Gastroesophageal sphincter (tissue), 4 donors: Measurements from ENCODE around the gene TCF12. TPM values are rescaled to one million over a fixed set of nuclear protein-coding genes. Genes with fewer than 3 reads are reported as not detected.

Experiments used
- ATAC-seq: fragments of 150-250 bp; one replicate; pipeline ENCODE4 v1.9.1; 2016; ENCODE audit warnings: mild to moderate bottlenecking, moderate library complexity
- H3K27ac ChIP-seq, 4 donors: fragments of 200-600 bp; sonication (generic) in 3 of 4; 1 replicate in 3 of 4; 2 replicates in 1 of 4; pipeline ENCODE4 v1.5.1; 2016 to 2019
- H3K27me3 ChIP-seq: fragments of 200-600 bp; sonication (generic); one replicate; pipeline ENCODE4 v1.5.1; 2019
- H3K36me3 ChIP-seq, 2 donors: fragments of 200-600 bp; sonication (generic); one replicate each; pipeline ENCODE4 v1.5.1; 2019; ENCODE audit warnings: control low read depth in 1 of 2
- H3K4me1 ChIP-seq, 3 donors: fragments of 200-600 bp; sonication (generic); 1 replicate in 2 of 3; 2 replicates in 1 of 3; pipeline ENCODE4 v1.5.1; 2016 to 2019; ENCODE audit warnings: control low read depth in 2 of 3
- H3K4me3 ChIP-seq, 2 donors: fragments of 200-600 bp; sonication (generic); one replicate each; pipeline ENCODE4 v1.5.1; 2019; ENCODE audit warnings: mild to moderate bottlenecking in 1 of 2, moderate library complexity in 1 of 2
- H3K9me3 ChIP-seq, 3 donors: fragments of 200-600 bp; sonication (generic); one replicate each; pipeline ENCODE4 v1.5.1; 2017 to 2019; ENCODE audit warnings: control low read depth in 2 of 3
- EP300 ChIP-seq: sonication (generic); formaldehyde crosslinking; IDR thresholded peaks from one replicate; pipeline ENCODE4 v1.6.1; 2017; ENCODE audit warnings: antibody characterized with exemption, mild to moderate bottlenecking
- POLR2A ChIP-seq, 2 donors: fragments of 450-650 bp; IDR thresholded peaks; one replicate each; pipeline ENCODE4 v1.6.1; 2017; ENCODE audit warnings: antibody characterized with exemption in 2 of 2, mild to moderate bottlenecking in 2 of 2, moderate library complexity in 1 of 2
- POLR2AphosphoS5 ChIP-seq: sonication (generic); formaldehyde crosslinking; IDR thresholded peaks from one replicate; pipeline ENCODE4 v1.6.1; 2017; ENCODE audit warnings: antibody characterized with exemption
- WGBS, 2 donors: methylation state at CpG; one replicate each; pipeline ENCODE4 v1.1.5; 2018; ENCODE audit warnings: low coverage in 1 of 2; 5-methylcytosine and 5-hydroxymethylcytosine counted together
- total RNA-seq, 4 donors: library from RNA; depleted of rRNA; stranded (reverse); fragments of >200 nt; gene quantifications; one replicate each; pipeline ENCODE4 v1.1.0, GENCODE V29; 2016
- TF ChIP-seq, protein P1 (sequence below), 4 experiments: fragments of 200-600 bp in 2 of 4; fragments of 450-650 bp in 2 of 4; sonication (generic) in 1 of 4; IDR thresholded peaks; one replicate each; pipeline ENCODE4 v1.5.1; 2017 to 2019; ENCODE audit warnings: antibody characterized with exemption in 4 of 4, mild to moderate bottlenecking in 2 of 4, moderate library complexity in 2 of 4

TCF12 gene
- total RNA-seq, 4 donors from 2014 or later: 78.1 to 194 (median 154) TPM

DNA sequence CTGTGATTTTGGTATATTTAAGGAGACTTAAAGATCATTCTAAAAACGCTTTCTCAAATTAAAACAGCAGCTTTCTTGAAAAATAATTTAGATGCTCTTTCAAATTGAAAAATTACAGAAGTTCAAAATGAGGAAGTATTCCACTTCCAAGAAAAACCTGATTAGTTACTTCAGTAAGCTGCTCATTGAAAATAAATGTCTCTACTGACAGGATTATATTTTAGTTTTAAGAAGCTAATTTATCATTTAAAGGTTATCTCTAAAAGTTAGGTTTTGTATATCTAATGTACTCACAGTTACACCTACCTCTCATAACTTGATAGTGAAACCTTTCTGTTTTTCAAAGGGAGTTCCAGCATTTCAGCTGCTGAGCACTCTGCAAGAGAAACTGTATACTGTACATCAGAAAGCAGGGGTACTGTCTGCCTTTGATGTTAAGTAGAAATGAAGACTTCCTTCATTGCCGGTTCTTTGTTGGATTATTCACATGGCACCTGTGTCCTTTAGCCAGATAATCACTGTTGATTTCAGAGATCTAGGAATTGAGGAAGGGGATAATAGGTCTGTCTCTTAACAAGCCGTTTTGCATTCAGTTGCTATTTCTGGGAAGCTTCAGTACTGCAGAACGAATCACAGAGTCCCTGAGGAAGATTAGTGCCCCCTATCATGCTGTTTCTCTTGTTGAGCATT, 161.6 kb downstream of the TCF12 start:
- no peak for ATAC-seq
- Histone ChIP-seq H3K27ac (no peak overlapping the region), H3K4me3 (no peak overlapping the region), H3K36me3 (no peaks in the 10 kb centered on the region), H3K27me3 (no peaks in the 10 kb centered on the region), H3K9me3 (no peaks in the 10 kb centered on the region), H3K4me1 (peaks cover 0 to 51% (median 7%) of the 10 kb centered on the region in 3 donors)
- WGBS, 2 donors: 50 to 63% methylated on average over 4 of the region's 4 CpGs
- no peak for TF ChIP-seq EP300
- TF ChIP-seq POLR2A (IDR thresholded peaks at IDR 0.05): no peak
- TF ChIP-seq, protein P1, sequence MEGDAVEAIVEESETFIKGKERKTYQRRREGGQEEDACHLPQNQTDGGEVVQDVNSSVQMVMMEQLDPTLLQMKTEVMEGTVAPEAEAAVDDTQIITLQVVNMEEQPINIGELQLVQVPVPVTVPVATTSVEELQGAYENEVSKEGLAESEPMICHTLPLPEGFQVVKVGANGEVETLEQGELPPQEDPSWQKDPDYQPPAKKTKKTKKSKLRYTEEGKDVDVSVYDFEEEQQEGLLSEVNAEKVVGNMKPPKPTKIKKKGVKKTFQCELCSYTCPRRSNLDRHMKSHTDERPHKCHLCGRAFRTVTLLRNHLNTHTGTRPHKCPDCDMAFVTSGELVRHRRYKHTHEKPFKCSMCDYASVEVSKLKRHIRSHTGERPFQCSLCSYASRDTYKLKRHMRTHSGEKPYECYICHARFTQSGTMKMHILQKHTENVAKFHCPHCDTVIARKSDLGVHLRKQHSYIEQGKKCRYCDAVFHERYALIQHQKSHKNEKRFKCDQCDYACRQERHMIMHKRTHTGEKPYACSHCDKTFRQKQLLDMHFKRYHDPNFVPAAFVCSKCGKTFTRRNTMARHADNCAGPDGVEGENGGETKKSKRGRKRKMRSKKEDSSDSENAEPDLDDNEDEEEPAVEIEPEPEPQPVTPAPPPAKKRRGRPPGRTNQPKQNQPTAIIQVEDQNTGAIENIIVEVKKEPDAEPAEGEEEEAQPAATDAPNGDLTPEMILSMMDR (IDR thresholded peaks at IDR 0.05): no peak
- no peak for TF ChIP-seq POLR2AphosphoS5

DNA sequence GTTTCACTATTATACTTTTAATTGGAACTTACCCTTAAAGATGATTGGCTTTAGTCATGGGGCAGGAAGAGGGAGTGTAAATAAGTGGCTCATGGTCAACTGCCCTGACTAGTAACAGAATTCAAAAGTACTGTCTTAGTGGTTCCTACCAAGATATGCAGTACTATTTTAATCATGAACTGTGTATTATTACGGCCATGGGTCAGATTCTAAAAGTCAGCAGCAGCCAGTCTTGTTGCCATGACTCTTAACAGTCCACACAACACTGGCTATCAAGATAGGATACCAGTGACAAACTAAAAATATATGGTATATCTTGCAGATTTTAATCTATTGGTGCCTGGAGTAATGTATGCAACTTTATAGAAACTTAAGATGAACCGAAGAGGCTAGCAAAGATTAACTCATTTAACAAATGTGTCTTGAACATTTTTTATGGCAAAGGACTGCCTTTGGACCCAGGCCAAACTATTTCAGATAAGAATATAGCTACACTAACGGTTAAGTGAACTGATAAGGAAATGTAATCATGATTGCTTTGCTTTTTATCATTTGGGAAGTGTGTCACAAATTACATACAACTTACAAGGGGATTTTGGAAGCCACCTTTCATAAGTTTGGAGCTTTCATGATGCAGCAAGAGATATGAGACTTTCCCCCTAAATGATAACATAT, 163.7 kb downstream of the TCF12 start:
- ATAC-seq: no peak
- Histone ChIP-seq H3K4me3 (no peak overlapping the region), H3K27ac (no peak overlapping the region), H3K27me3 (no peaks in the 10 kb centered on the region), H3K36me3 (no peaks in the 10 kb centered on the region), H3K9me3 (no peaks in the 10 kb centered on the region), H3K4me1 (peaks cover 0 to 46% (median 7%) of the 10 kb centered on the region in 3 donors)
- WGBS, 2 donors: 28 to 39% methylated on average over 3 of the region's 3 CpGs
- TF ChIP-seq EP300 (no peak), POLR2A (IDR thresholded peaks at IDR 0.05) (no peak), POLR2AphosphoS5 (no peak)
- TF ChIP-seq, protein P1 (IDR thresholded peaks at IDR 0.05): no peak

DNA sequence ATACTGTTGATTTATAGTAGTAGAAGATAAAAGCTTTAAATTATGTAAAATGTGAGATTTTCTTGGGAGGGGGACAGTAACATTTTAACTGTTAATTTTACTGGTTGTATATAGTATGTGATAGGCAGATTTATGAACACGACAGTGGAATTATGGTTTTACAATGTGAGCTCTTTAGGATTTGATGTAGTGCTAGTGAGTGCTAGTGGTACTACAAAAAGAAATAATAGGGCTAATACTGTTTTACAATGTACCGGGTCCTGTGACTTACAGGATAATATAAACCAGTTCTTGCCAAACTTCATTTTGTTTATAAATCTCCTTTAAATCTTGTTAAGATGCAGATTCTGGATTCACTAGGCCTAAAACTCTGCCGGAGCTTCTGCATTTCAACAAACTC, 165.7 kb downstream of the TCF12 start:
- Histone ChIP-seq H3K9me3 (no peaks in the 10 kb centered on the region), H3K4me3 (no peak overlapping the region), H3K27ac (no peak overlapping the region), H3K36me3 (no peaks in the 10 kb centered on the region), H3K27me3 (no peaks in the 10 kb centered on the region), H3K4me1 (peaks cover 0 to 42% (median 6%) of the 10 kb centered on the region in 3 donors)
- TF ChIP-seq, protein P1 (IDR thresholded peaks at IDR 0.05): no peak
- TF ChIP-seq POLR2A (IDR thresholded peaks at IDR 0.05) (no peak), EP300 (no peak), POLR2AphosphoS5 (no peak)
- whole genome bisulfite sequencing, 2 donors: 28 to 39% methylated on average over 3 of the region's 3 CpGs
- ATAC-seq: no peak

DNA sequence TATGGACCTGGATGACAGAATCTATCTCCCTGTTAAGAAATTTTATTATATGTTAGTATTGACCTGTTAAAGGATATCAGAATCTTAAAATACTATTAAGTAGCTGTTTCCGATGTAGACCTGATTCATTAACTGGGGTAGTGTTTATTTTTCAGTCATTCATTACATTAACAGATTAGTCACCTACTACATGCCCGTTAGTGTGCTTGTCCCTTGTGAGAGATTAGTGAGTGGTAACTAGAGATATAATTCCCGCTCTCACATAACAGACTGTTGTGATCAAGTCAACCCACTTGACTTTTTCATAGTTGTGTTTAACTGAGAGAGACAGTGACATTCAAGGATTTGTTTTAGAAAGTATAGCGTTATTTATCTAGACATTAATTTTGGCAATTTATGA, 166.8 kb downstream of the TCF12 start:
- Histone ChIP-seq H3K27me3 (no peaks in the 10 kb centered on the region), H3K27ac (no peak overlapping the region), H3K4me1 (peaks cover 0 to 36% (median 5%) of the 10 kb centered on the region in 3 donors), H3K4me3 (no peak overlapping the region), H3K36me3 (no peaks in the 10 kb centered on the region), H3K9me3 (no peaks in the 10 kb centered on the region)
- WGBS, 2 donors: 73 to 84% methylated on average over 4 of the region's 4 CpGs
- no peak for ATAC-seq
- TF ChIP-seq POLR2A (IDR thresholded peaks at IDR 0.05) (no peak), EP300 (no peak), POLR2AphosphoS5 (no peak)
- TF ChIP-seq, protein P1 (IDR thresholded peaks at IDR 0.05): no peak
